Chondrocyte (in vitro differentiated cells): ENCODE results near the gene TXN. TPM values are rescaled to one million over a fixed set of nuclear protein-coding genes. Genes with fewer than 3 reads are reported as not detected.

Experiments
- DNase-seq: peaks from one replicate; pipeline ENCODE4 v3.0.0; 2021; ENCODE audit warnings: mixed read lengths, low spot score
- H3K27ac Mint-ChIP-seq: one replicate; pipeline ENCODE4 v1.8.0; 2021; ENCODE audit warnings: mild to moderate bottlenecking, moderate library complexity, mixed read lengths; ENCODE audit not compliant: unreplicated experiment
- H3K27me3 Mint-ChIP-seq: 2 replicates; pipeline ENCODE4 v1.8.0; 2021; ENCODE audit warnings: low read depth, mixed read lengths
- H3K36me3 Mint-ChIP-seq: 2 replicates; pipeline ENCODE4 v1.8.0; 2021; ENCODE audit warnings: low read depth, mixed read lengths
- H3K4me1 Mint-ChIP-seq: 2 replicates; pipeline ENCODE4 v1.8.0; 2021; ENCODE audit warnings: low read depth, mild to moderate bottlenecking, mixed read lengths
- H3K4me3 Mint-ChIP-seq: one replicate; pipeline ENCODE4 v1.8.0; 2021; ENCODE audit warnings: mild to moderate bottlenecking, moderate library complexity, mixed read lengths; ENCODE audit not compliant: unreplicated experiment
- H3K9me3 Mint-ChIP-seq: 2 replicates; pipeline ENCODE4 v1.8.0; 2021; ENCODE audit warnings: low read depth, mixed read lengths
- total RNA-seq: library from RNA; stranded (reverse); gene quantifications from 3 replicates; pipeline ENCODE4 v1.2.1, GENCODE V29; 2021
- TF ChIP-seq, protein P1 (sequence below): fragments of 200-600 bp; sonication (generic); IDR thresholded peaks from 2 replicates; pipeline ENCODE4 v1.5.0; 2021; ENCODE audit warnings: antibody characterized with exemption, mild to moderate bottlenecking, moderate library complexity

TXN gene
- total RNA-seq, 1 donor from 2014 or later = 188 TPM

GRCh38 chr9:110244616-110245015 lies 11.7 kb downstream of the TXN start:
- Mint-ChIP-seq H3K27me3 (no peaks in the 10 kb centered on the region), H3K4me1 (no peaks in the 10 kb centered on the region), H3K27ac (no peak overlapping the region), H3K4me3 (no peak overlapping the region), H3K9me3 (no peaks in the 10 kb centered on the region), H3K36me3 (peaks cover 20% of the 10 kb centered on the region)
- TF ChIP-seq, protein P1, sequence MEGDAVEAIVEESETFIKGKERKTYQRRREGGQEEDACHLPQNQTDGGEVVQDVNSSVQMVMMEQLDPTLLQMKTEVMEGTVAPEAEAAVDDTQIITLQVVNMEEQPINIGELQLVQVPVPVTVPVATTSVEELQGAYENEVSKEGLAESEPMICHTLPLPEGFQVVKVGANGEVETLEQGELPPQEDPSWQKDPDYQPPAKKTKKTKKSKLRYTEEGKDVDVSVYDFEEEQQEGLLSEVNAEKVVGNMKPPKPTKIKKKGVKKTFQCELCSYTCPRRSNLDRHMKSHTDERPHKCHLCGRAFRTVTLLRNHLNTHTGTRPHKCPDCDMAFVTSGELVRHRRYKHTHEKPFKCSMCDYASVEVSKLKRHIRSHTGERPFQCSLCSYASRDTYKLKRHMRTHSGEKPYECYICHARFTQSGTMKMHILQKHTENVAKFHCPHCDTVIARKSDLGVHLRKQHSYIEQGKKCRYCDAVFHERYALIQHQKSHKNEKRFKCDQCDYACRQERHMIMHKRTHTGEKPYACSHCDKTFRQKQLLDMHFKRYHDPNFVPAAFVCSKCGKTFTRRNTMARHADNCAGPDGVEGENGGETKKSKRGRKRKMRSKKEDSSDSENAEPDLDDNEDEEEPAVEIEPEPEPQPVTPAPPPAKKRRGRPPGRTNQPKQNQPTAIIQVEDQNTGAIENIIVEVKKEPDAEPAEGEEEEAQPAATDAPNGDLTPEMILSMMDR = no peak
- no peak for DNase-seq

DNA sequence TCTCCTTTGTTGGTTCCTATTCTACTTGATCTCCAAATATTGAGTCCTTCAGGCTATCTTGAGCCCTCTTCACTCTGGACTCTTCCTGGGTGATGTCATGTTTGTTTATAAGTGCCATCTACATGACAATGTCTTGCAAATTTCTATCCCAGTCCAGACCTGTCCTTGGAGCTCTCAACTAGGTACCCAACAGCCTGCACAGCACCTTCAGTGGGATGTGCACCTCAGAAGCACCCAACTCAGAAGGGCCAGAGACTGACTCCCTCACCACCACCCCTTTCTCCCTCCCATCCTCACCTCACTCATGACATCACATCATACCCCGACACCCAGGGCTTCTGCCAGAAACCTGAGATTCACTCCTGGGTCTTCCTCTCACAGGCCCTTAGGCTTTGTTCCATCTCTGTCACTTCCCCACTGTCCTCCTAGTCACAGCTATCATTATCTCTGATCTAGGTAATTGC lies 14.4 kb downstream of the TXN start:
- Mint-ChIP-seq H3K4me1 (no peaks in the 10 kb centered on the region), H3K36me3 (peaks cover 16% of the 10 kb centered on the region)

GRCh38 chr9:110241260-110241857 lies 14.9 kb downstream of the TXN start:
- Mint-ChIP-seq H3K36me3 (peaks cover 14% of the 10 kb centered on the region), H3K4me1 (no peaks in the 10 kb centered on the region), H3K27ac (no peak overlapping the region), H3K9me3 (peaks cover 2% of the 10 kb centered on the region), H3K4me3 (no peak overlapping the region), H3K27me3 (no peaks in the 10 kb centered on the region)
- no peak for DNase-seq
- TF ChIP-seq, protein P1 = no peak

More for the DNA sequence above, 14.4 kb downstream of the TXN start:
- Mint-ChIP-seq H3K27me3 (no peaks in the 10 kb centered on the region), H3K27ac (no peak overlapping the region), H3K9me3 (no peaks in the 10 kb centered on the region), H3K4me3 (no peak overlapping the region)
- TF ChIP-seq, protein P1 = no peak
- no peak for DNase-seq

DNA sequence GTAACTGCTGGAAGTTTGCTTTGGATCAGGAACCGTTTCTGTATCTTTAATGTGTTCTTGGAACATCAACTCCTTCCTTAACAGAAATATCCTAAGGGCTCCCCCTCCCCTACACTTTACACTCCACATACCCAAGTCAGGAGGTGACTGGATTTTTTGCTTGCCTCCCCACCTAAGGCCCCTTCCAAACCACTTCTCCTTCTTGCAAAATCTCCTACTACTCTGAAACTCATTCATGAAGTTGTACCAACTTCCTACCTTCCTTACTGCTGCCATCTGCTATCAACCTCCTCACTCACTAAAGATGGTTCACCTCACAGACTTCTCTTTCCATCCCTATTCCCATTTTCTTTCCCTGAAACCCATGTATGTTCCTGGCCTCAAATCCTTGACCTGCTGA lies 16.1 kb downstream of the TXN start:
- TF ChIP-seq, protein P1 = no peak
- Mint-ChIP-seq H3K4me1 (no peaks in the 10 kb centered on the region), H3K27me3 (no peaks in the 10 kb centered on the region), H3K36me3 (peaks cover 14% of the 10 kb centered on the region), H3K27ac (no peak overlapping the region), H3K9me3 (peaks cover 6% of the 10 kb centered on the region), H3K4me3 (no peak overlapping the region)
- DNase-seq = no peak

DNA sequence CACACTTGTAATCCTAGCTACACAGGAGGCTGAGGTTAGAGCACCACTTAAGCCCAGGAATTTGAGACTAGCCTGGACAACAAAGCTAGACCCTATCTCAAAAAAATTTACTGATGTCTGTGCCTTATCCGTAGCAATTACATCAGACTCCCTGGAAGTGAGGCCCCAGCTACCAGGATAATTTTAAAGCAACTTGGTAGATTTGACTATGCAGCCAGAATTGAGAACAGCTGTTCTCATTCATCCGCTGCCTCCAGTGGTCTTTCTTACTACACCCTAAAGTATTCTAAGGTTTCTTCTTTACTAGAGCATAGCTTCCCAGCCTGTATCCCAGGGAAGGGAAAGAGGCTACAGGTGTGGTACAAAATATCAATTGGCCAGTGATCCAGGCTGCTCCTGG lies 28.0 kb downstream of the TXN start:
- peaks cover 2% of the 10 kb centered on the region for H3K36me3 Mint-ChIP-seq
- no peaks in the 10 kb centered on the region for H3K27me3 Mint-ChIP-seq
- no peaks in the 10 kb centered on the region for H3K9me3 Mint-ChIP-seq
- H3K27ac Mint-ChIP-seq = no peak overlapping the region
- TF ChIP-seq, protein P1 = no peak
- no peaks in the 10 kb centered on the region for H3K4me1 Mint-ChIP-seq
- DNase-seq = no peak
- H3K4me3 Mint-ChIP-seq = no peak overlapping the region
